MM.1S (cell line): ENCODE results near the gene GJA5.

Experiments
- DNase-seq: peaks from one replicate; pipeline ENCODE4 v3.0.0-alpha.2; 2015
- H2AFZ ChIP-seq: fragments of 300-600 bp; sonication (generic); 2 replicates; pipeline ENCODE4 v1.6.0; 2016; ENCODE audit warnings: antibody characterized with exemption, low read length
- H3F3A ChIP-seq: fragments of 300-600 bp; sonication (generic); 2 replicates; pipeline ENCODE4 v1.6.1; 2016; ENCODE audit warnings: mild to moderate bottlenecking, antibody characterized with exemption, low read length, moderate library complexity, mixed read lengths; ENCODE audit not compliant: insufficient read depth
- H3K27ac ChIP-seq: fragments of 300-600 bp; sonication (generic); 2 replicates; pipeline ENCODE4 v1.5.1; 2016; ENCODE audit warnings: mild to moderate bottlenecking, low read length
- H3K27me3 ChIP-seq: fragments of 300-600 bp; sonication (generic); replicated peaks from 2 replicates; pipeline ENCODE4 v1.6.0; 2016; ENCODE audit warnings: low read length; ENCODE audit not compliant: insufficient read depth
- H3K36me3 ChIP-seq: fragments of 300-600 bp; sonication (generic); replicated peaks from 2 replicates; pipeline ENCODE4 v1.6.1; 2016; ENCODE audit warnings: mild to moderate bottlenecking, low read length, mixed read lengths; ENCODE audit not compliant: insufficient read depth
- H3K4me1 ChIP-seq: fragments of 300-600 bp; sonication (generic); 2 replicates; pipeline ENCODE4 v1.6.1; 2016; ENCODE audit warnings: low read length, mixed read lengths
- H3K4me2 ChIP-seq: fragments of 300-600 bp; sonication (generic); 2 replicates; pipeline ENCODE4 v1.6.0; 2016; ENCODE audit warnings: low read depth, low read length
- H3K4me3 ChIP-seq: fragments of 300-600 bp; sonication (generic); 2 replicates; pipeline ENCODE4 v1.5.1; 2016; ENCODE audit warnings: low read length, mixed read lengths
- H3K79me2 ChIP-seq: fragments of 300-600 bp; sonication (generic); 2 replicates; pipeline ENCODE4 v1.6.1; 2016; ENCODE audit warnings: mixed run types, low read length, mixed read lengths
- H3K9ac ChIP-seq: fragments of 300-600 bp; sonication (generic); 2 replicates; pipeline ENCODE4 v1.6.1; 2016; ENCODE audit warnings: low read length, mixed read lengths
- H3K9me2 ChIP-seq: fragments of 300-600 bp; sonication (generic); replicated peaks from 2 replicates; pipeline ENCODE4 v1.6.1; 2016; ENCODE audit warnings: mild to moderate bottlenecking, low read length, mixed read lengths; ENCODE audit not compliant: insufficient read depth
- H3K9me3 ChIP-seq: fragments of 300-600 bp; sonication (generic); replicated peaks from 2 replicates; pipeline ENCODE4 v1.6.1; 2016; ENCODE audit warnings: mild to moderate bottlenecking, low read length, mixed read lengths; ENCODE audit not compliant: insufficient read depth
- H4K20me1 ChIP-seq: fragments of 300-600 bp; sonication (generic); 2 replicates; pipeline ENCODE4 v1.6.1; 2016; ENCODE audit warnings: mild to moderate bottlenecking, low read length, moderate library complexity, mixed read lengths; ENCODE audit not compliant: insufficient read depth
- EZH2 ChIP-seq: fragments of 300-600 bp; sonication (generic); optimal IDR thresholded peaks from 2 replicates; pipeline ENCODE3; 2017; ENCODE audit warnings: low read depth, mild to moderate bottlenecking, antibody characterized with exemption, low read length, mixed read lengths
- EZH2phosphoT487 ChIP-seq: fragments of 300-600 bp; sonication (generic); IDR thresholded peaks from 2 replicates; pipeline ENCODE4 v1.6.1; 2018; ENCODE audit warnings: antibody characterized with exemption, low read length
- TF ChIP-seq, protein P1 (sequence below): fragments of 300-600 bp; sonication (generic); IDR thresholded peaks from 2 replicates; pipeline ENCODE4 v1.5.1; 2016; ENCODE audit warnings: antibody characterized with exemption, low read length, mixed read lengths

The GJA5 gene

DNA sequence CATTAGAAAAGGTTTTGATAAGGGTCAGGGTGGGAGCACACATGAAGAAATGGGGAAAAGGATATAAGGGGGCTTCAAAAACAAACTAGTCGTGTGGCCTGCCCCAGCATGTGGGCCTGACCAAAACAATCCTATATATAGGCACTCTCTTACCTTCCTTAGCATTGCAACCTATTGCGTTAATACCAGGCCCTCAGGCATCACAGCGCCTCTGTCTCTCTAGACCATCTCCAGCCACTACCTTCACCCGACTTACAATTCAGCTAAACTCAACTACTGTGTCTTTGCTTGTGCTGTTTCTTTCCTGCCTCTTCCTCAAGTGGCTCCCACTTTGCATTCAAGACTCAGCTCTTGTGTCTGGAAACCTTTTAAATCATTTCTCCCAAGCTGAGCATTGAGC, 47.0 kb upstream of the GJA5 start:
- Histone ChIP-seq H4K20me1 (no peaks in the 10 kb centered on the region), H3K4me2 (no peak overlapping the region), H3K79me2 (no peaks in the 10 kb centered on the region), H3K4me3 (no peak overlapping the region), H3K9me3 (no peaks in the 10 kb centered on the region), H3K27ac (no peak overlapping the region), H3K4me1 (no peaks in the 10 kb centered on the region), H3K36me3 (no peaks in the 10 kb centered on the region), H3K9me2 (no peaks in the 10 kb centered on the region), H3K9ac (no peak overlapping the region), H2AFZ (no peak overlapping the region), H3F3A (no peaks in the 10 kb centered on the region), H3K27me3 (no peaks in the 10 kb centered on the region)
- TF ChIP-seq, protein P1, sequence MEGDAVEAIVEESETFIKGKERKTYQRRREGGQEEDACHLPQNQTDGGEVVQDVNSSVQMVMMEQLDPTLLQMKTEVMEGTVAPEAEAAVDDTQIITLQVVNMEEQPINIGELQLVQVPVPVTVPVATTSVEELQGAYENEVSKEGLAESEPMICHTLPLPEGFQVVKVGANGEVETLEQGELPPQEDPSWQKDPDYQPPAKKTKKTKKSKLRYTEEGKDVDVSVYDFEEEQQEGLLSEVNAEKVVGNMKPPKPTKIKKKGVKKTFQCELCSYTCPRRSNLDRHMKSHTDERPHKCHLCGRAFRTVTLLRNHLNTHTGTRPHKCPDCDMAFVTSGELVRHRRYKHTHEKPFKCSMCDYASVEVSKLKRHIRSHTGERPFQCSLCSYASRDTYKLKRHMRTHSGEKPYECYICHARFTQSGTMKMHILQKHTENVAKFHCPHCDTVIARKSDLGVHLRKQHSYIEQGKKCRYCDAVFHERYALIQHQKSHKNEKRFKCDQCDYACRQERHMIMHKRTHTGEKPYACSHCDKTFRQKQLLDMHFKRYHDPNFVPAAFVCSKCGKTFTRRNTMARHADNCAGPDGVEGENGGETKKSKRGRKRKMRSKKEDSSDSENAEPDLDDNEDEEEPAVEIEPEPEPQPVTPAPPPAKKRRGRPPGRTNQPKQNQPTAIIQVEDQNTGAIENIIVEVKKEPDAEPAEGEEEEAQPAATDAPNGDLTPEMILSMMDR, result no peak
- no peak for TF ChIP-seq EZH2
- TF ChIP-seq EZH2phosphoT487, result no peak
- DNase-seq, result no peak

DNA sequence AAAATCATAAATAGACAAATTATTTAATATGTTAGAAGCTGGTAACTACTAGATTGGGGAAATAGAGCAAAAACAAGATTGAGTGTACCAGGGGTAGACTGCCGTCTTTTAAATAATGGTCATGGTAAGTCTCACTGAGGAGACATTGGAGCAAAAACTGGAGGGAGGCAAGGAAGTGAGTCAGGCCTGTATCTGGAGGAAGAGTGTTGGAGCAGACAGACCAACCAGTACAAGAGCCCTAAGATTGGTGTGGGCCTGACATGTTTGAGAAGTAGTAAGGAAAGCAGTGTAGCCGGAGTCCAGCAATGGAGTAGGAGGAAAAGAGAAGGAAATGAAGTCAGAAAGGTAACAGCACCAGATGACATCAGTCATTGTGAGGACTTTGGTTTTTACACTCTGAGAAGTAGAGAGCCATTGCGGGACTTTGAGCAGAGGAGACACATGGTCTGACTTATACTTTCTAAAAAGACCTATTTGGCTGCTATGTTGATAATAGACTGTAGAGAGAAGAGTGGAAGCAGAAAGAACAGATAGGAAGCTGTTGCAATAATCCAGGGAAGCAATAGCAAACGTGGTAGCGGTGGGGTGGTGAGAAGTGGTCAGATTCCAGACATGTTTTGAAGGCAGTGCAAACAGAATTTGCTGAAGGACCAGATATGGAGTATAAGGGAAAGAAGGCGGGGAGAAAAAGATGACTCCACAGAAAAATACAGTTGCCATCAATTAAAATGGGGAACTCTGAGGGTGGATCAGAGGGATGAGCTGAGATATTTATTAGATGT, 44.7 kb upstream of the GJA5 start:
- H3K4me2 ChIP-seq, result no peak overlapping the region
- H3K27ac ChIP-seq, result no peak overlapping the region
- DNase-seq, result no peak
- TF ChIP-seq, protein P1, result no peak
- TF ChIP-seq EZH2phosphoT487 (no peak), EZH2 (no peak)
- no peak overlapping the region for H2AFZ ChIP-seq
- no peaks in the 10 kb centered on the region for H3K36me3 ChIP-seq
- H3F3A ChIP-seq, result no peaks in the 10 kb centered on the region
- H3K27me3 ChIP-seq, result no peaks in the 10 kb centered on the region
- no peak overlapping the region for H3K4me3 ChIP-seq
- H4K20me1 ChIP-seq, result no peaks in the 10 kb centered on the region
- H3K9me3 ChIP-seq, result no peaks in the 10 kb centered on the region
- no peaks in the 10 kb centered on the region for H3K9me2 ChIP-seq
- H3K9ac ChIP-seq, result no peak overlapping the region
- H3K4me1 ChIP-seq, result no peaks in the 10 kb centered on the region
- H3K79me2 ChIP-seq, result no peaks in the 10 kb centered on the region

DNA sequence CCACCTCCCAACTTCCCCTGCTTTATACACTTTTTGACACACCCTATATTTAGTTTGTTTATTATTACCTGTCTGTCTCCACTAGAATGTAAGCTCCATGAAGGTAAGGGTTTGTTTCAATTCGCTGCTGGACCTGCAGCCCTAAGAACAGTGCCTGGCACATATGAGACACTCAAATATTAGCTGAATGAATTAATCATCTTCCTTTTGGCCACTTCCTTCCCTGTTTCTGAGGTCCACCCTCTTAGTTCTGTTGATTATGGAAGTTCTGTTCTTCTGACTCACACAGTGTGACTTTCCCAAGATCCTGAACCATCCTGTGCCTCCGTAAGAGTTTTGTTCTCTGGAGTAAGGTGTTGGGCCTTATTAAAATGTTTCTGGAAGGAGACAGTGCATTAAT, 40.4 kb upstream of the GJA5 start:
- Histone ChIP-seq H3K27ac (no peak overlapping the region), H2AFZ (no peak overlapping the region), H3K36me3 (no peaks in the 10 kb centered on the region), H3K4me2 (no peak overlapping the region), H4K20me1 (no peaks in the 10 kb centered on the region), H3K9ac (no peak overlapping the region), H3K79me2 (no peaks in the 10 kb centered on the region), H3K4me3 (no peak overlapping the region), H3K9me3 (no peaks in the 10 kb centered on the region), H3K27me3 (no peaks in the 10 kb centered on the region), H3K4me1 (no peaks in the 10 kb centered on the region), H3K9me2 (no peaks in the 10 kb centered on the region), H3F3A (no peaks in the 10 kb centered on the region)
- DNase-seq, result no peak
- TF ChIP-seq, protein P1, result no peak
- TF ChIP-seq EZH2 (no peak), EZH2phosphoT487 (no peak)
